ENCODE data around the gene TBCE.
A peak's percentile ranks its signal among the peaks of the same experiment; 100 is the strongest.

Gene TBCE, protein sequence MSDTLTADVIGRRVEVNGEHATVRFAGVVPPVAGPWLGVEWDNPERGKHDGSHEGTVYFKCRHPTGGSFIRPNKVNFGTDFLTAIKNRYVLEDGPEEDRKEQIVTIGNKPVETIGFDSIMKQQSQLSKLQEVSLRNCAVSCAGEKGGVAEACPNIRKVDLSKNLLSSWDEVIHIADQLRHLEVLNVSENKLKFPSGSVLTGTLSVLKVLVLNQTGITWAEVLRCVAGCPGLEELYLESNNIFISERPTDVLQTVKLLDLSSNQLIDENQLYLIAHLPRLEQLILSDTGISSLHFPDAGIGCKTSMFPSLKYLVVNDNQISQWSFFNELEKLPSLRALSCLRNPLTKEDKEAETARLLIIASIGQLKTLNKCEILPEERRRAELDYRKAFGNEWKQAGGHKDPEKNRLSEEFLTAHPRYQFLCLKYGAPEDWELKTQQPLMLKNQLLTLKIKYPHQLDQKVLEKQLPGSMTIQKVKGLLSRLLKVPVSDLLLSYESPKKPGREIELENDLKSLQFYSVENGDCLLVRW
- 2.6 to 2.9 reads per million in 2 experiments for total RNA-seq

DNA sequence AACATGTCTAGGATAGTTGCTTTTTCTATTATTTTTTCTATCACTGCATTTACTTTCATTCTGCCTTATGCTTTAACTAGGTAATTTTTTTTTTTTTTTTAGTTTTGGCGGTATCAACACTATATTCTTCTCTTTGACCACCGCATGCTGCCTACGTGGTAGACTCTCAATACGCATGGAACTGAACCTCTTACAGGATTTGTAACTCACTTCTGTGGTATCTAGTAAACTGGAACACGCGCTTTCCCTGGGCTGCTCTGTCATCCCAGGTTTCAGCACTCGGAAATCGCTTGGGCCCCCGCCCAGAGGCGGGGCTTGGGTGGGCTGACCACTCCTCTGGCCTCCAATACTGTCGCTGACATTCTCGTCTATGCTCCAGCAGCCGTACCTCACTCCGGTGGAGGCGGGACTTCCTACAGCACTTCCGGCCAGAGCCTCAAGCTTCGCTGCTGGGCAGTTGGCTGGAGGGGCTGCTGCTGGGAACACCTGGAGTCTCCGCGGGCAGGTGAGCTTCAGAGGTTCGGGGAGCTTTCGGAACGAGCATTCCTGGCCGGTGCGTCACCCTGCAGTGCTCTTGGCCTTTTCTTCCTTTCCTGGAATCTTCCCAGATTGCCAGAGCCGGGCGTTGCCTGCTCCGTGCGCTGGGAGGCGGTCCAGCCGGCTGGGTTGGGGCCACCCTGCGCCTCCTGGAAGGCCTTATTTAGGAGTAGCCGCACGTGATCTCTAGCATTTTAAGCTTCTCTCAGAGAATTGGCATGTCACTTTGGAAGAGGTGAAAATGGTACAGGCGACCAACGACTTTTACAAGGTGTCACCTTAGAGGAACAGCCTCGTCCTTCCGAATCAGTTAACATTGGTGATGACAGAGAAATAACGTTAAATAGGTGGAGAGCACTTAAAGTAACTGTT is at the start of gene TBCE:
Gene TBCE, plus strand, starts transcription at position 428 of the 909 bp plus-strand sequence. CDS start 12,623 bp downstream, outside the sequence.
- peak; percentile 64 for DNase-seq (ENCODE audit: low read depth)

DNA sequence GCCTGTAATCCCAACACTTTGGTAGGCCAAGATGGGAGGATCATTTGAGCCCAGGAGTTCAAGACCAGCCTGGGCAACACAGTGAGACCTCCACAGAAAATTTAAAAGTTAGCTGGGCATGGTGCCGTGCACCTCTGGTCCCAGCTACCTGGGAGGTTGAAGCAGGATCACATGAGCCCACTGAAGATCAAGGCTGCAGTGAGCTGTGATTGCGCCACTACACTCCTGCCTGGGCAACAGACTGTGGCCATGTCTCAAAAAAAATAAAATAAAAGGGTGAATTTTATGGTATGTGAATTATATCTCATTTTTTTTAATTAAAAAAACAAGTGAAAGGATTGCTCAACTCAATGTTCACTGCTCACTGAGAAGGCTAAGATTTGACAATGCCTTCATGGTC is 48.0 kb upstream of the TBCE start:
- DNase-seq (ENCODE audit: low read depth) = no peak

DNA sequence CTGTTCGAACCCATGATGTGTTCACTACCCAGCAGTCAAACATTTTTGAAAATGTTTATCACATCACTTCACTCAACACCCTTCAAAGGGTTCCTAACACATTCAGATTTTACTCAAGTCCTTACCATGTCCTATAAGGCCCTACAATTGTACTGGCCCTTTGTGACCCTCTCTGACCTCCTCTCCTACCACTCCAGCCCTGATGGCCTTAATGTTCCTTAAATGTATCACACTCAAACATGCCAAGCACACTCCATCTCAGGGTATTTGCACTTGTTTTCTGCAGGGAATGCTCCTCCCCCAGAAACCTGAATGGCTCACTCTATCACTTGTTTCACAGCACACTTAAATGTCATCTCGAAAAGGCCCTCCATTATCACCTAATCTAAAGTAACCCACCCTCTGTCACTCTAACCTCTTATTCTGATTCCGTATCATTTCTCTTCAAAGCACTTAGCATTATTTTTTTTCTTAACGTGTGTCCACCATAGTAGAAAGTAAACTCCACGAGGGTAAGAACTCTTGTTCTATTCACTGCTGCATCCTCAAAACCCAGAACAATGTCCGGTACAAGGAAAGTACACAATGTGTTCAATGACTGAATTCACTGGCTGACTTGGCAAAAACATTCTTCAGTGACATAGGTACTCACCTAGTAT is 46.6 kb upstream of the TBCE start:
- no peak for DNase-seq (ENCODE audit: low read depth)

DNA sequence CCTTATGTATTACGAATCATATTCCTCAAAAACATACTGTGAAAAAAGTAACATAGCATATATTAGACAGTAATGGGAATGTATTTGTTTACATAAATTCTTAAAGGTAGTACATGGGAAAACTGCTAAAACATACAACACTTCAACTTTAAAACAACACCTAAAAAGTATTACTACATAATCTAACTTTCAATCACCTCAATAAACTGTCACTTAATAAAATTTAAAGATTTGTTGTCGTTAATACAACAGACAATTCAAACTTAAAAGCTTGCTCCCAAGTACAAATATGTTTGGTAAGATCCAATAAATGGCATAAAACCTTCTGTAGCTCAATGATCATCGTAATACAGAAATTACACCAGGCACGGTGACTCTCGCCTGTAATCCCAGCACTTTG is 42.9 kb upstream of the TBCE start:
- DNase-seq (ENCODE audit: low read depth) = no peak

DNA sequence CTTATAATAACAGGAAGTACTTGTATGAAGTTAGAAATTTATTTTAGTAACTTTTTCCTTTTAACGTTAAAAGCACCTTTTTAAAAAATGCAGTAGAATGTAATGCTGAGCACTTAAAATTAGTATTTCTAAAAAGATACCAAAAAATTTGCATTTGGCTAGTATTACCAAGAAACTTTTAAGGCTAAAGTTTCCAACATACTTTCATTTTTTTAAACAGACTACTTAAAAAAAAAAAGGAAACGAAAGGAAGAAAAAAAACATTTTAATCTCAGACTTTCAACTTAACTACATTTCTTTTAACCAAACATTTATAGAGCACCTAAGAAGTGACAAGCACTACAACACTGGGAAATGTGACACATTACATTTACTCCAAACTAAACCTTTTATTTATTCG is 42.1 kb upstream of the TBCE start:
- no peak for DNase-seq (ENCODE audit: low read depth)

DNA sequence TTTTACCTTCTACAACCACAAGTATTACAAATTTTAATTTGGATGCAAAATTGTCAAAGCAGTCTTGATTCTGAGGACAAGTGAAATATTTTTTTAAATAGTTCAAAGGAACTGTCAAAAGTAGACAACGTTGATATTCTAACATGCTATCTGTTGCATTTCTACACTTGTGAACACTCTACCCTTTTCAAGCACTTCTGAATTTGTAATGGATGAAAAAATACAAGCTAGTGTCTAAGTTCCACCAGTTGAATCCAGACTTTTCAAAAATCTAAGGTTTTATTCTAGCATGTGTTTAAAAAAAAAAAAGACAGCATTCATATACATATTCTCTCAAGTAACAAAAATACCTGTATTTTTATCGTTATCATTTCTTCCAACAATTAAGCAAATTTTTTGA is 41.4 kb upstream of the TBCE start:
- DNase-seq (ENCODE audit: low read depth) = no peak

DNA sequence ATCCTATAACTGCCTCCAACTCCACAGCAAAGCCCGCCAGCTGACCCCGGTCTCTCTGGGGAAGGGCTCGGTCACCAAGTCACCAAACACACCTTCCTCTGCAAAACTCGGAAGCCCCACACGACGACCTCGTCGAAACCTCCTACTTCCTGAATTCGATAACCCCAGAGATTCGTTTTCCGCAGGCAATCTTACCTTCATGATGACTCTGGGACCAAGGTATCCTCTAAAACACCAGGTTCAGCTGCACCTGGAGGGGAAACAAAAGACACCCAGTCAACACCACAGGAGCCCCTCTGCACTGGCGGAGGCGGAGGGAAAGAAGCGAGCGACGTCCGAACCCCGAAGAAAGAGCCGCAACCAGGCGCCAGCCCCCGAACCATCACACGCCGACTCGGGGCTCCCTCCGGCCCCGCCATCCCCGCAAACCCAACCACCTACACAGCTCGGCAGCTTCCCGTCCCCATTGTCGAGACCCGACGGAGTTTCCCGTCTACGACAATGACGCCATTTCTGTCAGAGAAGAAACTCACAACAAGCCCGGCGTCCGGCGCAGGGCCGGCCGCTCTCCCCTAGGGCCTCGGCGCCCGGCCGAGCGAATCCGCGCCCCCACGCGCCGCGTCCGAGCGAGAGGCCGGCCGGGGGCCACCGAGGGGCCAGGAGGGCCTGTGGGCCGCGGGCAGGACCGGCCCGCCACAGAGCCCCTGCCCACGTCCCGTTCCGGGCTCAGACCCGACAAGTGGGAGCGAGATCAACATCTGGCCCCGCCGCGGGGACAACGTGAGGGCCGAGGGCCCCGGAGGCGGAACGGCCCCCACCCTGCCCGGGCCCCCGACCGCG is 40.3 kb upstream of the TBCE start:
- peak; percentile 63 for DNase-seq (ENCODE audit: low read depth)

DNA sequence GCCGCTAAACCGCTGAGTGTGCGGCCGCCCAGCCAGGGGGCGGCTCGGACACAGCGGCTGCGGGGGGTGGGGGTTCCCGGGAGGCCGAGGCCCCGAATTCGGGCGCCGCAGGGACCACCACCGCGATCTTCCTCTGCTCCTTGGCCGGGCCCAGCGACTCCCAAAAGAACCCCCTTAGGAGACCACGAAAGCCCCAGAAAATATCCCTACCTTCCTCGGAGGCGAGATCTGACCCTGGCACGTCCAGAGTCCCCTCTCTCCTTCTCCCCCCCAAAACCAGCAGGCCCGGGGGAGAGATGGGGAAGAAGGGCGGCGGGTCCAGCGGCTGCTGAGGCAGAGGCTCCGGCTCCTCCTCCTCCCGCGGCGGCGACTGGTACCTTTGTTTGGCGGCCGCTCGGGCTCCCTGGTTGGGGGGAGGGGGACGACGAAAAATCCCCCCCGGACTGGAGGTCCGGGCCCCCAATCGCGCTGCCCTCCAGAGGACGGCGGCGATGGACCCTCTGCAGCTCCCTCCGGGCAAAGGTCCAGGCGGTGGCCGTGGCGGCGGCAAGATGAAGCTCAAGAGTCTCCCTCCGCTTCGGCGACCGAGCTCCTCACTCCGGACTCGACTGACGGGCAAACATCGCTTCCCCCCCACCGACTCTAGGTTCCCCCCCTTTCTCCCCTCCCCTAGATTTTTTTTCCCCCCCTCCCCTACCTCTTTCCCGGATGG is 39.5 kb upstream of the TBCE start, which contains the start of gene ARID4B:
Gene ARID4B, minus strand, starts transcription at position 621 of the 712 bp plus-strand sequence. CDS start 1,260 bp downstream, outside the sequence.
- no peak for DNase-seq (ENCODE audit: low read depth)

DNA sequence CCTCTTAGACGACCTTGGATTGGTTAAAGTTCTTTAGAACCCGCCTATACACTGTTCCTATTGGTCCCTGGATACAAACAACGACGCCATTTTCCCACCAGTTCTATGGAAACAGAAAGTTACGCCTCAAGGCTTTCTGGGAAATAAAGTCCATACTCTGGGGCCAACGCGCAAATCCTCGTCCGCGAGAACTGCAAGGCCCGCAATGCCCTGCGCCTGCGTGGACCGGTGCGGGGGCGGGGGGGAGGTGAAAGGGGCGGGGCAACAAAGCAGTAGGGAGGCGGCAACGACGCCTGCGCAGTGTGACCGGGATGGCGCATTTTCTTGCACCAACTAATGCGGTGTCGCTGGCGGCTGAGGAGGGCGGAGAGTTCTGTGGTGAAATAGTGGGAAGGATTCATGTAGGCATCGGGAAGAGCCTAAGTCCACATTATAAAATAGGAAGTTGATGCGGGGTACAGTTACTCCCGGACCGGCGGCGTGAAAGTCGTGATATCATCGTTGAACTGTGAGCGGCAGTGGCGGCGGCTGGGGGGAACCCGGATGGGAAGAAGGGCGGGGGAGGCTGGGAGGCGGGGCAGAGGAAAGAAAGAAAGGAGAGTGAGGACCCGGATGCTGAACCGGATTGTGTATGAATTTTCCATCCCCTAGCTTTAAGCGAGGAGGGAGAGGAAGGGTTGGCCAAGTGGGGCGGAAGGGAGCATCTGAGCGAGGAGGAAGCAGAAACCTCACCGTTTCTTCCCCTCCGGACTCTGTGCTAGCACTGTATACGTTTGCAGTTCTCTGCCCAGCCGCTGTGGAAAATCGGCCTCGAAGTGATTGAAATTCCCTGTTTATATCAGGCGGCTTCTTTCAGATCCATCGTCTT is 38.7 kb upstream of the TBCE start, which contains the start of gene GGPS1:
Gene GGPS1, plus strand, starts transcription at position 300 of the 868 bp plus-strand sequence. CDS start 6,695 bp downstream, outside the sequence.
- DNase-seq (ENCODE audit: low read depth) = peak; percentile 99

DNA sequence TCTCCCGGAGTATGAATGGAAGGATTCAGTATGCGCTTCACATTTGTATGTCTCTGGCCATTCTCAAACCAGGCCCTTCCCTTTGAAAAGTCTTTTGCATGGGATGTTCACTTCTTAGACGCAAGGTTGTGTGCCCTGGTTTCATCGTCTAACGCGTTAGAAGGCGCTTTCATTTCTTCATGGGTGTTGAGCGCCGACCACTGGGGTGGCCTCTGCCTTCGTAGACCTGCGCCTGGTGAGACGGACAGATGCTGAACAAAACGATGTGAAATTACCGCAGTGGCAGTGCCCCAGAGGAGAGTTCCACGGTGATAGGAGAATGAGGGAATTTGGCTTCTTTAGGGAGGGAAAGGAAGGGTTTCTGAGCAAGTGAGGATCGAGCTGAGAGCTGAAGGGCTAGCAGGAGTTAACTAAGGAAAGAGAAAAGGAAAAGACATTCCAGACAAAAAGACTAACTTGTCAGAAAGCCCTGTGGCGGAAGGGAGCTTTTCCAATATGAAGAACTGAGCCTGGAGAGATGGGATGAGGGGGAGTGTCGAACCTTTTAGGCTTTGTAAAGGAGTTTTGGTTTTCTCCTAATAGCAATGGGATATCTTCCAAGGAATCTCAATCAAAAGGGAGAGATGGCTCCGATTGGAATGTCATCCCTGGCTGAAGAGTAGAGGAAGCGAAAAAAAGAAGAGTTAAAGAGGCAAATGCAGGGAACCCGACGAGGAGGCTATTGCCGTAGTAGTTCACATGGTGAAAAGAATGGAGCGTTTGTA is 37.9 kb upstream of the TBCE start:
- DNase-seq (ENCODE audit: low read depth) = peak; percentile 14

DNA sequence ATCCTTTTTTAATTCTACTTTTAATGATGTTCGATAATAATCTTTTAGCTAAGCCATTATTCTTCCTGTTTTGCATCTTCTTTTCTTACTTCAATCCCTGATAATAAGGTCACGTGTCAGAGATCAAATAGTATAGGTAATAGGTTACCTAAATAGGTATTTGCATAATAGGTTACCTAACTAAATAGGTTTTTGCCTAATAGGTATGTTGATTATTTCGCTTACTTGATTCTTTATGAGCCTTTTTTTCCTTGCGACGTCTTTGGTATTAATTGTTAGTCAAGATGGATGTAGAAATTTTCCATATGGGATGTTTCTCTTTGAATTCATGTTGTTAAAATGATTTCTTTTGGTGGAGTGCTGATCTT is 36.3 kb upstream of the TBCE start:
- no peak for DNase-seq (ENCODE audit: low read depth)

DNA sequence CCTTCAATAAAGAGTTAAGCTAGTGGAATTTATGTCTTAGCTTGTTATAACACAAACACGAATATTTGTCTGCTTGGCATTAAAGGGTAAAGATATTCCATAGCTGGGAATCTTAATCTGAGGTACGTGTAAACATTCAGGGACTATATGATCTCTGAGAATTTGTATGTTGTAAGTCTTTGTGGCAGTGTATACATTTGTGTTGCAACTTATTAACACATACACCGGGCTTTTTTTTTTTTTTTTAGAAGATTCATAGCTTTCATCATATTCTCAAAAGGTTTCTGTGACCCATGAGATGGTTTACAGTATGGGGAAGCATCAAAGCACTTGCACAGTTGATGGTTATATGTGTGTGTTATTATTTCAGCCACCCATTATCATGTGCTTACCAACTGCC is 35.8 kb upstream of the TBCE start:
- DNase-seq (ENCODE audit: low read depth) = no peak

DNA sequence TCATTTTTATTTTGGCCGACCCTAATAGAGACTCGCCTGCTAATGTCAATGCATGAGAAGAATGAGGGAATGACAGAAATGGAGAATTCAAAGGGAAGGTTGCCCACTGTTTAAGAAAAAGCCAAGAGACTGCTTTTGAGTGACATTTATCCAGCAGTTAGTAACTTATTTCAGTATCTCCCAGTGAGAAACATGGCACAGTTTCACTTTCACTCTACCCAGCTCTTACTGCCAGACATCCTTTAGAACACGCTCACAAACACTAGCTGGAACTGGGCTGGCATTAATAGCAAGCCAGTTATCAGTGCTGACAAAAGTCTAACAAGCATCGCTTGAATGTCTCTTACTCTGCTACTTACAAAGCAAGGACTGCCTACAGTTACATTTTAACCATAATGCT is 30.3 kb upstream of the TBCE start:
- DNase-seq (ENCODE audit: low read depth) = peak; percentile 4

DNA sequence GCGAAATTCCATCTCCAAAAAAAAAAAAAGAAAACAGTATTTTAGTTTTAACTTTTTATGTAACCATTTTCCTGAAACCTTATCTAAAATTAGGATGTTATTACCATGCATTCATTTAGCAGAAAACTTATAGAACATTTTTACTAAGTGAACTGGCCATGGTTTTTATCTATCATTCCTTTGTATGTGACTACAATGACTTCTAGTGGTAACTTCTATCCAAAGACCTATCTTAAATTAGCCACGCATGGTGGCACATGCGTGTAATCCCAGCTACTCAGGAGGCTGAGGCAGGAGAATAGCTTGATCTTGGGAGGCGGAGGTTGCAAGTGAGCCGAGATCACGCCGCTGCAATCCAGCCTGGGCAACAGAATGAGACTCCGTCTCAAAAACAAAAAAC is 27.5 kb upstream of the TBCE start:
- DNase-seq (ENCODE audit: low read depth) = no peak

DNA sequence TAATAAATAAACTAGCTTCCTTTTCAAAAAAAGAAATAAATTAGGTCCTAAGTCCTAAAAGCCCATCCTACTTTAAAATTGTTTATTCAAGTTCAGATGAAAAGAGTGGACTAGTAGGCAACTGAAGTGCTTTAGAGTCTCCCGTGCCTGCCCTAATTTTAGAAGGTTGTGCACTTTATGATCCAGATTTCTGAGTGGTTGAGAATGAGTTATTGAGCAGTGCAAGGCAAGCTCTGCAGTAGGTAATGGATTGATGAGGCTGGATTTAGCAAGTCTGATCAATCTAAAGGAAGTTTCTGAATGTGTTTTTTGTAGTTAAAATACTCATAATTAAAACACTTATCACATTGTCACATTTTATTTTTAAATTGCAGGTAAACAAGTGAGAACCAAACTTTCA is 25.9 kb upstream of the TBCE start:
- no peak for DNase-seq (ENCODE audit: low read depth)

DNA sequence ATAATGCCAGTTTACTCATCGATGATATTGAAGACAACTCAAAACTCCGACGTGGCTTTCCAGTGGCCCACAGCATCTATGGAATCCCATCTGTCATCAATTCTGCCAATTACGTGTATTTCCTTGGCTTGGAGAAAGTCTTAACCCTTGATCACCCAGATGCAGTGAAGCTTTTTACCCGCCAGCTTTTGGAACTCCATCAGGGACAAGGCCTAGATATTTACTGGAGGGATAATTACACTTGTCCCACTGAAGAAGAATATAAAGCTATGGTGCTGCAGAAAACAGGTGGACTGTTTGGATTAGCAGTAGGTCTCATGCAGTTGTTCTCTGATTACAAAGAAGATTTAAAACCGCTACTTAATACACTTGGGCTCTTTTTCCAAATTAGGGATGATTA is 25.2 kb upstream of the TBCE start:
- DNase-seq (ENCODE audit: low read depth) = no peak

DNA sequence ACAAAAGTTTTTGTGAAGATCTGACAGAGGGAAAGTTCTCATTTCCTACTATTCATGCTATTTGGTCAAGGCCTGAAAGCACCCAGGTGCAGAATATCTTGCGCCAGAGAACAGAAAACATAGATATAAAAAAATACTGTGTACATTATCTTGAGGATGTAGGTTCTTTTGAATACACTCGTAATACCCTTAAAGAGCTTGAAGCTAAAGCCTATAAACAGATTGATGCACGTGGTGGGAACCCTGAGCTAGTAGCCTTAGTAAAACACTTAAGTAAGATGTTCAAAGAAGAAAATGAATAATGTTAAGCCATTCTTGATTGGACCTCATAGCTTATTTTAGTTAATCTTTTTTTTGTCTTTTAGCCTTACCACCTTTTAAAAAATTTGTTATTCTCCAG is 24.8 kb upstream of the TBCE start:
- DNase-seq (ENCODE audit: low read depth) = no peak

DNA sequence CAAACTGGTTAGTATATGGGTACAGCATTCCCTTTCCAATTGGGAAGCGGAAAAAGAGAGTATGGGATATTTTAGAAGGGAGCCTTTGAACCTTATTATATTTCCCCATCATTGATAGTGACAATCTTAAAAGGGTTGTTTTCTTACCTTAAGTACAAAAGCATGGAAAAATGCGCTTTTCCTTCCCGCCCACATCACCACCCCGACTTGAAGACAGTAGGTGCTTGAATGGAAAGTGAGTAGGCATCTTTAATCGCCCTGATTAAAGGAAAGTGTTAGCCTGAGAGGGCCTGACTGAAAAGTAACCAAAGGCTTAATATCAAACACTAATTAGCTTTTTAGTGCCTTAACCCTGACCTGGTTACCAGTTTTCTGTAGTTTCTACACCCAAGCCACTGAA is 23.5 kb upstream of the TBCE start:
- no peak for DNase-seq (ENCODE audit: low read depth)

DNA sequence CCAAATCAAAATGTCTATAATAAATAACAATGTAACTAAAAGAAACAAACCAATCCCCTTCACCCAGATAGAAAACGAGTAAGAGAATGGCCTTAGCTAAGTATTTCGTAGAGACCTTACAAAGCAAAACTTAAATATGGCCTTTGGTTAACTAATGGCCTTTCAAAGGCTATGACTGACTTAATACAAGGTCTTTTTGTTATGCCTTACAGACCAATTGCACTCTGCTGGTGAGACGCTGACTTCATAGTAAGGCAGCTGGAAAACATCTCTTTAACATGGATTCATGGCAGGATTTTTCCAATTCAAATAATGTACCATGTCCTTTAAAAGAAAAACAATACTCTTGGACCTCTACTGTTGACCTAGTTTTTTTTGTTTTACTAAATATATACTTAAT is 15.8 kb upstream of the TBCE start:
- no peak for DNase-seq (ENCODE audit: low read depth)

Data from T follicular helper cell (primary cell).